Stimulated activated CD4-positive, alpha-beta T cell treated with anti-CD3 and anti-CD28 coated beads, TNF-alpha, amount 100 ng/mL, for 4 hours (primary cell): ENCODE measurements around the gene PRR35.

Experiments used
- DNase-seq, 3 experiments: peaks; one replicate each; pipeline ENCODE4 v3.0.0-alpha.2; 2020; ENCODE audit warnings: low read depth in 3 of 3

PRR35 gene

GRCh38 chr16:560204-560700 is at the start of gene PRR35:
Gene PRR35 (plus strand): TSS chr16:560394. CDS start chr16:563295, 2,901 bp downstream.
- DNase-seq: no peak

GRCh38 chr16:512802-513201 is 47.4 kb upstream of the PRR35 start:
- no peak for DNase-seq

- DNase-seq: no peak
Measured at GRCh38 chr16:513950-514349, 46.2 kb upstream of the PRR35 start.

DNA sequence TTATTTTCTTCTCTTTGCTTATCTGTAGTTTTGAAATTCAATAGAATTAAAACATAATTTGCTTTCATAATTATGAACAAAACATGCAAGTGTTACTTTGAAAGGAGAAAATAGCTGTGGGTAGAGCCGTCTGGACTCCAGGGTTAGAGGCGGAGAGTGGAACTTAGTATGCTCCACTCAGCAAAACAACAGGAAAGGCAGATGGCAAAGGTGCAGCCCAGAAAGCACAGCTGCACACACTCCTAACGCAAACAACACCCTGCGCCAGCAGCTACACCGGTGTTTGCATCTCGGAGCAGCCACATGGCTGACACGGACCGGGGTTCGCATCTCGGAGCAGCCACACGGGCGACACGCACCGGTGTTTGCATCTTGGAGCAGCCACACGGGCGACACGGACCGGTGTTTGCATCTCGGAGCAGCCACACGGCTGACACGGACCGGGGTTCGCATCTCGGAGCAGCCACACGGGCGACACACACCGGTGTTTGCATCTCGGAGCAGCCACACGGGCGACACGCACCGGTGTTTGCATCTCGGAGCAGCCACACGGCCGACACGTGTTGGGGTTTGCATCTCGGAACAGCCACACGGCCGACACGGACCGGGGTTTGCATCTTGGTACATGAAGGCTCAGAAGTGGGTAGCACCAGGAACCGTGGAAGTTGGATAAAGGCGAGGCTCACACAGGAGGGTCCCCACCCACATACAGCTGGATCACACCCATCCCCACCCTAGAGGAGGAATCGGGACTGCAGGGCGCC is 44.8 kb upstream of the PRR35 start:
- DNase-seq: no peak

DNA sequence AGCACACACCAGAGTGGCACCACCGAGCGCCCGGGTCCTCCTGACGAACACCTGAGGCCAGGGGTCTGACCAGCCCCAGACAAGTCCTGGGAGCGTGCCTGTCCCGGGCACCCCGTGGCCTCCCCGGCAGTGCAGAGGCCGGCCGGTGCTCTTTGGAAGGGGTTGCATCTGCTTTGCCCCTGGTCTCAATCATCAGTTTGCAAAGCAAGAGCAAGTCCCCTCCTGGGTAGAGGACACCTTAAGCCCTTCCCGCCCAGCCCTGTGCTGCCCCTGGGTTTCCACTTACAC is 44.3 kb upstream of the PRR35 start:
- DNase-seq: no peak

DNA sequence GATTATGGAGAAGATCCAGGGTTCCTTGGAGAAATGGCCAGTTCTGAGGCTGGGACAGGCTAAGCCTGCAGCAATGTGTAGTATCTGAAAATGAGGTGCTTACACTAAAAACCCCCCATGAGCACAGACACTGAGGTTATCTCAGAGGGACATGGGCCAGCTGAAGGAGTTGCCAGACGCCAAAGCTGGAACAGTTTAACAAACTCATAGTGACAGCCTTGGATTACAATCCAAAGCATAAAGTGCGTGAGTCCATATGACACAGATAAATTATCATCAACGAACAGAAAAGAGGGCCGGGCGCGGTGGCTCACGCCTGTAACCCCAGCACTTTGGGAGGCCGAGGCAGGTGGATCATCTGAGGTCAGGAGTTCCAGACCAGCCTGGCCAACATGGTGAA is 43.9 kb upstream of the PRR35 start:
- no peak for DNase-seq

DNA sequence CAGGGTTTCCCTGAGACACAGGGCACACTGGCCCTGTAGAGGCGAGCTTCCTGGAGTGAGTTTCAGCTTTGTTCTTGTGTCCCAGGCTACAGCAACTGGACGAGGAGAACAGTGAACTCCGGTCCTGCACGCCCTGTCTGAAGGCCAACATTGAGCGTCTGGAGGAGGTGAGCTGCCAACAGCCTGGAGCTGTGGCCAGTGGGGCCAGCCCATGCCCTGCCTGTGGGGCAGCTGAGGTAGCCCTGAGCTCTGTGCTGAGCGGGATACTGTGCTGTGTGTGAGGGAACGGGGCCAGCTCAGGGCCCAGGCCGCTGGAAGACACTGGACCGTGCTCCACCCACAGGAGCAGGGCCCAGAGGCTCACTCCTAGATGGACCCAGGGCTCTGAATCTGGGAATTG is 41.3 kb upstream of the PRR35 start:
- DNase-seq: no peak

DNA sequence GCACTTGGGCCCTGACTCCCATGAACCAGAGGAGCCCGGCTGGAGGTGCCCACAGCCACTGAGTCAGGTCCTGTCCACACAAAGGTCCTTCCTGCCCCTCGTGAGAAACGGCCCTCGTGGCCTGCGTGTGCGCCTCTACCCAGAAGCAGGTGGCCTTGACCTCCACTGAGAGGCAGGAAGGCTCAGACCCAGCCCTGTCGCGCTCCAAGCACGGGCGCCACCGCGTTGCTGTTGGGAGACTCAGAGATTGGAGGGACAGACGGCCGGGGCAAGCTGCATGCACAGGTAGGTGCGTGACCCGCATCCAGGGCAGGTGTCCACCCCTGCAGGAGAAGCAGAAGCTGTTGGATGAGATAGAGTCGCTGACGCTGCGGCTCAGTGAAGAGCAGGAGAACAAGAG is 40.8 kb upstream of the PRR35 start:
- no peak for DNase-seq

DNA sequence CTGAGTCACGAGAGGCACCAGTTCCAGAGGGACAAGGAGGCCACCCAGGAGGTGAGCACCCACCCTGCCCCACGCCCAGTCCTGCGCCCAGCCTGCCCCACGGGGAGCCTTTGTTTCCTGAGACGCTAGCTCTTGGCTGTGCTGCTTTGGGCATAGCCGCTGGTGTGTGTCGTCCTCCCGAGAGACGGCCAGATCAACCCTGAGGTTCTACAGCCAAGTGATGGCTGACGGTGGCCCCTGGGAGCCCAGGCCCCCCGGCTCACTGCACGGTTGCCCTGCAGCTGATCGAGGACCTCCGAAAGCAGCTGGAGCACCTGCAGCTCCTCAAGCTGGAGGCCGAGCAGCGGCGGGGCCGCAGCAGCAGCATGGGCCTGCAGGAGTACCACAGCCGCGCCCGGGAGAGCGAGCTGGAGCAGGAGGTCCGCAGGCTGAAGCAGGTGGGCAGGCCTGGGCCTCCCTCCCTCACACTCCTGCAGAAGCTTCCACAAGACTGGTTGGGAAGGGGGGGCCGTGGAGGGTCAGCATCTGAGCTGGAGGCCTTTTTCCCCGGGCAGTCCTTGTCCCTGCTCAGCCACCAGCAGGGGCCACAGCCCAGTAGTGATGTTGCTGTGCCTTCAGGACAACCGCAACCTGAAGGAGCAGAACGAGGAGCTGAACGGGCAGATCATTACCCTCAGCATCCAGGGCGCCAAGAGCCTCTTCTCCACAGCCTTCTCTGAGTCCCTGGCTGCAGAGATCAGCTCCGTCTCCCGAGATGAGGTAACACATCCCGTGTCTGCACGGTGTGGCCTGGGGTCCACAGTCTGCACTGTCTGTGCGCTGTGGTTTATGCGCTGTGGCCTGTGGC is 40.1 kb upstream of the PRR35 start:
- no peak for DNase-seq

DNA sequence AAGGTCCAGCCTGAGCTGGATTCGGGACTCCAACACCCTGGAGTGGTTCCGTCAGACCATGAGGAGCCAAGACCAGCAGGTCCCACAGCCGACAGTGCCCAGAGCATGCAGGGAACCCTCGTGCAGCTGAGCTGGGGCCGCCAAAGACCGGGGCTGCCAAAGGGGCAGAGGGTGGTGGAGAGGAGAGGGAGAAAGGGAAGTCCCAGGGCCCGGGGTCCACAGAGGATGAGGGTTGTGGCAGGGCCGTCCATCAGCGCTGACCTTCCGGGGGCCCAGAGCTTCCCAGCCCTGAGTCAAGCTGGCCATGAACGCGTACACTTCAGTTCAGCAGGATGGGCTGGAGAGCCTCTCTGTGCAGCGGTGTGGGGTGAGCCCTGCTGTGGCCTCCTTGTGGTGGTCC is 39.3 kb upstream of the PRR35 start:
- no peak for DNase-seq

DNA sequence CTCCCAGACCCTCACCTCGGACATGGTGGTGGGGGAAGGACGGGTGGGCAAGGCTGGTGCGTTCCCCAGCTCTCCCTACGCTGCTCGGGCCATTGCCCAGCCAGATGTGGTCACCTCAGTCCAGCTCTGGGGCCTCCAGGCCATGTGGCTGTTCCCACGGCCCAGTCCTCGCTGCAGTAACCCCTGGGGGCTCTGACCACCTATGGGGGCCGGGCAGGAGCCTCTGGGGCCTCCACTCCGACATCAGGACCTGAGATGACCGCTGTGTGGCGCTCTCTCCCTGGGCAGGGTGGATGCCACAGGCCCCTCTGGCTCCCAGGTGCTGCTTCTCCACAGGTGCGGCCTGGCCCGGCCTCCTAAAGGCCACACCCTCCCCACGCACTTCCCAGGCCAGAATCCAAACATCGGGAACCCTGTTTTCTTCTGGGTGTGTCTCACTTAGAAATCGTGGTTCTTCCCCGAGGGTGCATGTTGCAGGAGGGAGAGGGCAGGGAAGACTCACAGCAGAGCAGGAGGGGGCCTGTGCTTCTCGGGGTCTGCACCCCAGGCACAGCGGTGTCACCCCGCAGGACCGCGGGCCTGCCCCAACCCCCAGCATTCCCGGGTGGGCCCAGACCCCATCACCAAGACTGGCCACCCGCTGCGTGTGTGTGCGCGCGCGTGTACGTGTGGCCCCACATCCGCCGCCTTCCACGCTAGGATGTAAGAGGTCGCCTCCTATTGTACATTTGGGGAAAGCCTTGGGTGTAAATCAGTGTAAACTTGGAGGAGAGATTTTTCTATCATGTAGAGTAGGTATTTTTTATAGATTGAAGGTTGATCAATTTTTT is 38.6 kb upstream of the PRR35 start:
- no peak for DNase-seq

- no peak for DNase-seq
Measured at GRCh38 chr16:522320-523096, 37.7 kb upstream of the PRR35 start.

DNA sequence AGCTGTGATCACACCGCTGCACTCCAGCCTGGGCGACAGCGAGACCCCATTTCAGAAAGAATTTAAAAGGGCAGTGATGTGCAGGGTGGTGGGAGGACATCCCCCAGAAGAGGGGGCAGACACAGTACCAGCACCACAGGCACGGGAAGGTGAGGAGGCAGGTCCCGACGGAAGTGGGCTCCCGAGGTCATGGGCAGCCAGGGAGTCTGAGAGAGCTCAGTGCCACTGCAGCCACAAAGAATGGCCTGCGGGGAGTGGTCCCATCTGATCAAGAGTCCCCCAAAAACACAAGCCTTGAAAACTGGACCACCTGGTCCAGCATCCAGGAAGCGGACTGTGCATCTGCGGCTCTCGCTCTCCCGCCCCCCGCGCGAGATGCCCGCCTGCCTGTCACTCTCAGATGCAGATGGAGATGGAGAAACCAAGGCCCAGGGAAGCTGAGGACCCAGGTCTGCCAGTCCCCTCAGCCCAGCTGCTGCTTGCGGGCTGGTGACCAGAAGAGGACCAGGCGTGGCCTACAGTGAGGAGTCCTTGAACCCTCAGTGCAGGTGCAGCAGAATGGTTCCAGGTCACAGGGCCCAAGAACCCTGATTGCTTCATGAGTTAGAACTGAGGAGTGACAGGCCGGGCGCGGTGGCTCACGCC is 37.0 kb upstream of the PRR35 start:
- DNase-seq: no peak

GRCh38 chr16:524274-525040 is 35.7 kb upstream of the PRR35 start:
- no peak for DNase-seq

GRCh38 chr16:525123-525519 is 35.1 kb upstream of the PRR35 start:
- DNase-seq: no peak

- DNase-seq: peak; percentile 50 to 62 (median 56)
Measured at GRCh38 chr16:525520-526180, 34.5 kb upstream of the PRR35 start.

GRCh38 chr16:526181-527014 is 33.8 kb upstream of the PRR35 start:
- DNase-seq: peak in 1 of 3 experiments; percentile 25

DNA sequence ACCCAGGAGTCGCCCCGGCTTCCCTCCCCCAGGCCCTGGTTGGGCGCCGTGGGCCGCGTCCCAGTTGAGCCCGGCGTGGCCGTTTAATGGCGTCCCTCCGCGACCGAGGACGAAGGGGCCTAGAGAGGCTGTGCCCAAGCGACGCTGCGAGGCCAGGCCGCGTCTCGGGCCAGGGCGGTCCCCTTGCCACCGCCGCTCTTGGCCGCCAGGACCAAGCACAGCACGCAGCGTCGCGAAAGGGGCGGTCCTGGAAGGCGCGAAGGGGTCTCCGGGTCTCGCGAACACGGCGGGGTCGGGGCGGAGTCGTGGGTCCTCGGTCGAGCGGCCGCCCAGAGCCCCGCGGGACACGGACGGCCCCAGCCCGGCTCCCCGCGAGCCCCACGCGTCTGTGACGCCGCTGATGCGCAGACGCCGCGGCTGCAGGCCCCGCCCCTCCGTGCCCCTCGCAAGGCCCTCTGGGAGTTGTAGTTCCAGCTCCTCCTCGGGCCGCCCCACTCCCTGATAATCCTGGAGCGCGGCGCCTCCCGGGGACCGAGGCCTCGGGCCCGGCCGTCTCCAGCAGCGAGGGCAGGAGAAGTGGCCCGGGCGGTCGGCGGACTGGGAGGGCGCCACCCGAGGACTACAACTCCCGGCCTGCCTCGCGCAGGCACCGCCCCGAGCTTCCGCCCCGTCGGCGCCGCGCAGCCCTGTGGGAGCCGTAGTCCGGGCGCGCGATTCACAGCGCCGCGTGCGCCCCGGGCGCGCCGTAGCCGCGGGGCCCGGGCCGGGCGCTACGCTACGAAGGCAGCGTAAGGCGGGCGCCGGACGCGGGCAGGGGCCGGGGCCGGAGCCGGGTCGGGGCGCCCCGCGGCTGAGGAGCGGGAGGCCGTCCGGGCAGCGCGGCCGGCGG is 32.9 kb upstream of the PRR35 start, which contains the start of gene CAPN15:
CAPN15 (plus strand) TSS at position 698 of the 889 bp plus-strand sequence. CDS start 19,127 bp downstream, outside the sequence.
- DNase-seq: peak; percentile 73 to 87 (median 76)
